ENCODE data around the gene LARP4B. TPM values are rescaled to one million over a fixed set of nuclear protein-coding genes. Genes with fewer than 3 reads are reported as not detected.
A peak's percentile ranks its signal among the peaks of the same experiment; 100 is the strongest.

The LARP4B gene
- total and polyA plus RNA-seq, 2 of the 13 experiments (the other 11 are each of a cell fraction or from before 2014, with no cell fraction given) = 19.5 to 30.2 TPM

GRCh38 chr10:785089-785860 lies 146.2 kb downstream of the LARP4B start (continued):
- TF ChIP-seq SETDB1 (CRISPR knock-in tag; IDR thresholded peaks at IDR 0.05; ENCODE audit: borderline replicate concordance) (no peak), NONO (IDR thresholded peaks at IDR 0.05) (no peak), NONO (CRISPR knock-in tag; conservative IDR thresholded peaks at IDR 0.05) (no peak), IRX3 (CRISPR knock-in tag; IDR thresholded peaks at IDR 0.05; ENCODE audit: borderline replicate concordance, low read depth) (no peak), ZFP36L2 (CRISPR knock-in tag; IDR thresholded peaks at IDR 0.05) (no peak), TBX2 (CRISPR knock-in tag; IDR thresholded peaks at IDR 0.05; ENCODE audit: borderline replicate concordance) (no peak), ZHX1 (CRISPR knock-in tag; IDR thresholded peaks at IDR 0.05; ENCODE audit: low read depth) (no peak), TOE1 (CRISPR knock-in tag; IDR thresholded peaks at IDR 0.05) (no peak), TOPORS (CRISPR knock-in tag; IDR thresholded peaks at IDR 0.05) (no peak), NFKB2 (CRISPR knock-in tag; IDR thresholded peaks at IDR 0.05; ENCODE audit: borderline replicate concordance) (no peak), ZNF703 (CRISPR knock-in tag; IDR thresholded peaks at IDR 0.05; ENCODE audit: borderline replicate concordance) (no peak), RXRA (CRISPR knock-in tag; IDR thresholded peaks at IDR 0.05) (no peak), ZNF777 (CRISPR knock-in tag; IDR thresholded peaks at IDR 0.05) (0 out of 2 replicates have a peak, but pooled peaks have one; percentile 17), MTA3 (CRISPR knock-in tag; IDR thresholded peaks at IDR 0.05) (no peak), ARID4A (CRISPR knock-in tag; IDR thresholded peaks at IDR 0.05; ENCODE audit: borderline replicate concordance) (no peak), ZBTB37 (CRISPR knock-in tag; IDR thresholded peaks at IDR 0.05) (no peak), GLI4 (CRISPR knock-in tag; IDR thresholded peaks at IDR 0.05; ENCODE audit: borderline replicate concordance) (0 out of 2 replicates have a peak, but pooled peaks have one; percentile 63), ZSCAN21 (CRISPR knock-in tag; IDR thresholded peaks at IDR 0.05; ENCODE audit: borderline replicate concordance) (no peak), ZNF124 (CRISPR knock-in tag; IDR thresholded peaks at IDR 0.05) (no peak), E2F1 (CRISPR knock-in tag; IDR thresholded peaks at IDR 0.05) (no peak)
